Suprapubic skin (tissue), 4 donors: ENCODE measurements around the gene FBXL12.

Experiments used
- EP300 ChIP-seq: sonication (generic); formaldehyde crosslinking; IDR thresholded peaks from one replicate; pipeline ENCODE4 v1.6.1; 2017; ENCODE audit warnings: antibody characterized with exemption
- POLR2AphosphoS5 ChIP-seq, 3 donors: sonication (generic); formaldehyde crosslinking; IDR thresholded peaks; one replicate each; pipeline ENCODE4 v1.6.1; 2017; ENCODE audit warnings: antibody characterized with exemption in 3 of 3

DNA sequence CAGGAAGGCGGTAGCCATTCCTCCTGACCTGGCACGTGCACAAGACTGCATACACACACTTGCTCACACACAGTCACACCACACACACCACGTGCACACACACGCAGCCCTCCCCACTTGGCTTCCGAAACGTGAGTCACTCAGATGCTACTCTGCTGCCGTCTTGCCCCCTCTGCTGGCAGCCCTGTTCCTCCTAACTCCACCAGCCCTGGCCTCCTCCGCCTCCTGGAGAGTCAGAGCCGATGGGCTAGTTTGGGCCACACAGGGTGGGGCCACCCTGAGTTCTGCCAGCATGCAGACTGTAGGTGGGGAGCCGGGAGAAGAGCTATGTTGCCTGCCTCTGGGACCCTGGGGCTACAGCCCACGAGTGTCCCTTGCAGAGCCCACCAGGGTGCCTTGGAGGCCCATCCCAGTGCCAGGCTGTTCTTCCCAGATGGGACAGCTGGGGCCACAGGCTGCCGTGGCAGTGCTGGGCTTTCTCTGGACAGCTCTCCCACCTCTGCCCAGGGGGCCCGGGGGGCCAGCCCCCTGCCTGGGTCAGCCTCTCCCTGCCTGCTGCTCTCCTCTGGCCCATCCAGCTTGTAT, 28.3 kb upstream of the FBXL12 start:
- TF ChIP-seq EP300 (no peak), POLR2AphosphoS5 (IDR thresholded peaks at IDR 0.05) (no peak)
